ENCODE data around the gene DAPK2. TPM values are rescaled to one million over a fixed set of nuclear protein-coding genes. Genes with fewer than 3 reads are reported as not detected.

Gene DAPK2
- polyA plus RNA-seq, 1 of the 3 experiments (the other 2 are of a cell fraction) = 1.4 TPM

GRCh38 chr15:64071931-64072765, 25.9 kb upstream of the DAPK2 start:
- Histone ChIP-seq H3F3A (replicated peaks; ENCODE audit: insufficient read depth) (peaks cover 37% of the 10 kb centered on the region), H3K4me1 (ENCODE audit: control insufficient read depth in 1 of 2, insufficient read depth in 2 of 2, low read depth in 1 of 2, low read length in 1 of 2) (peaks cover 0 to 14% of the 10 kb centered on the region in 2 experiments; a peak in 2 of 4 replicates), H3K27me3 (ENCODE audit: insufficient read depth) (no peaks in the 10 kb centered on the region), H3K79me2 (ENCODE audit: insufficient read depth) (no peaks in the 10 kb centered on the region), H3K4me3 (ENCODE audit: low read depth in 2 of 2, low read length in 1 of 2) (no peak overlapping the region), H4K20me1 (ENCODE audit: insufficient read depth) (no peaks in the 10 kb centered on the region), H3K27ac (ENCODE audit: low read depth in 2 of 2, low read length in 1 of 2) (peak overlapping the region in 1 of 2 experiments; percentile 53; a peak in 2 of 4 replicates), H3K9me3 (no peaks in the 10 kb centered on the region), H3K36me3 (replicated peaks in 1 of 2; ENCODE audit: control insufficient read depth in 1 of 2, insufficient read depth in 2 of 2, low read length in 1 of 2) (peaks cover 11 to 30% of the 10 kb centered on the region in 2 experiments), H3K9ac (no peak overlapping the region), H3K9me2 (no peaks in the 10 kb centered on the region), H3K4me2 (peak overlapping the region; percentile 32; the same call in 1 of the 2 replicates), H2AFZ (ENCODE audit: low read depth) (no peak overlapping the region)
- TF ChIP-seq ELF1 (IDR thresholded peaks at IDR 0.05) (no peak), RAD21 (IDR thresholded peaks at IDR 0.05; ENCODE audit: low read length) (no peak)
- POLR2A ChIA-PET = no interaction called here
- 95% methylated on average over 3 of the region's 4 CpGs for WGBS (ENCODE audit: low lambda C conversion rate)
- no peak for DNase-seq
- CTCF ChIA-PET = interaction anchor here (0.8 to 7.4 kb wide), 7 partner anchors 11 to 459 kb away, joined by 3 to 94 read pairs (median 4); no protein-coding TSS in a partner anchor

GRCh38 chr15:64070965-64071851, 24.9 kb upstream of the DAPK2 start:
- ChIA-PET CTCF (interaction anchor here (0.8 to 7.4 kb wide), 9 partner anchors 8 to 482 kb away, joined by 3 to 94 read pairs (median 4); partner anchors contain the start of gene CIAO2A), POLR2A (no interaction called here)
- Histone ChIP-seq H3K9me2 (no peaks in the 10 kb centered on the region), H3K4me3 (ENCODE audit: low read depth in 2 of 2, low read length in 1 of 2) (no peak overlapping the region), H3K79me2 (ENCODE audit: insufficient read depth) (no peaks in the 10 kb centered on the region), H3K36me3 (replicated peaks in 1 of 2; ENCODE audit: control insufficient read depth in 1 of 2, insufficient read depth in 2 of 2, low read length in 1 of 2) (peaks cover 11 to 30% of the 10 kb centered on the region in 2 experiments), H3F3A (replicated peaks; ENCODE audit: insufficient read depth) (peaks cover 37% of the 10 kb centered on the region), H3K27me3 (ENCODE audit: insufficient read depth) (no peaks in the 10 kb centered on the region), H4K20me1 (ENCODE audit: insufficient read depth) (no peaks in the 10 kb centered on the region), H3K4me1 (ENCODE audit: control insufficient read depth in 1 of 2, insufficient read depth in 2 of 2, low read depth in 1 of 2, low read length in 1 of 2) (peaks cover 0 to 14% of the 10 kb centered on the region in 2 experiments; a peak in 2 of 4 replicates), H3K4me2 (peak overlapping the region; percentile 32; the same call in 1 of the 2 replicates), H3K9ac (no peak overlapping the region), H2AFZ (ENCODE audit: low read depth) (no peak overlapping the region; the same call in 1 of the 2 replicates), H3K9me3 (no peaks in the 10 kb centered on the region), H3K27ac (ENCODE audit: low read depth in 2 of 2, low read length in 1 of 2) (peak overlapping the region; percentile 7 to 53; a peak in 3 of 4 replicates)
- TF ChIP-seq FOSL2 (IDR thresholded peaks at IDR 0.05; ENCODE audit: borderline replicate concordance, low read depth) (peak; percentile 78), SMC3 (IDR thresholded peaks at IDR 0.05; ENCODE audit: low read depth, low read length) (no peak), CHD2 (IDR thresholded peaks at IDR 0.05; ENCODE audit: low read length, partially characterized antibody) (no peak), PBX3 (IDR thresholded peaks at IDR 0.05) (peak; percentile 36), EP300 (IDR thresholded peaks at IDR 0.05; ENCODE audit: borderline replicate concordance in 1 of 2, low read depth in 1 of 2, low read length in 1 of 2) (no peak), MAX (IDR thresholded peaks at IDR 0.05; ENCODE audit: low read depth) (peak; percentile 40; the same call in 1 of the 2 replicates), SIN3A (IDR thresholded peaks at IDR 0.05; ENCODE audit: borderline replicate concordance, low read depth, low read length) (no peak), JUND (IDR thresholded peaks at IDR 0.05) (peak; percentile 35; the same call in 1 of the 2 replicates), USF1 (IDR thresholded peaks at IDR 0.05; ENCODE audit: borderline replicate concordance, low read depth) (peak; percentile 88), NFIC (IDR thresholded peaks at IDR 0.05; ENCODE audit: borderline replicate concordance) (peak; percentile 42; the same call in 1 of the 2 replicates)
- 57% methylated on average over 8 of the region's 8 CpGs for WGBS (ENCODE audit: low lambda C conversion rate)
- no peak for DNase-seq

Data from SK-N-SH (cell line).